Cardiac septum (tissue), 1 donor: ENCODE results near the gene SRP14. TPM values are rescaled to one million over a fixed set of nuclear protein-coding genes. Genes with fewer than 3 reads are reported as not detected.
"Not testable (repeated sequence)": the region's sequence is repeated elsewhere in the genome, so short reads cannot be mapped to it uniquely, and the experiment has no call there.

ENCODE experiments used
- DNase-seq: peaks from one replicate; pipeline ENCODE4 v3.0.0-alpha.2; 2020; ENCODE audit warnings: low spot score
- intact Hi-C: fragments of 100-400 bp; cut with DNase I; formaldehyde crosslinking; loops from one replicate; pipeline ENCODE4 v1.14.0; 2022
- total RNA-seq: library from RNA; stranded (reverse); fragmentation: NEBNext Ultra II Directional; extraction: Animal tissue kit (Norgen Biotek cat#: 25700); gene quantifications from one replicate; pipeline ENCODE4 v1.2.1, GENCODE V29; 2021
- donor health status: DM: no; HTN: no; CAD: no.

SRP14 gene
- total RNA-seq, 1 donor from 2014 or later = 168 TPM

- intact Hi-C loops = loop anchor here (10.0 kb wide), 1 partner anchor 253 kb away; the partner anchor contains the start of gene FSIP1
- no peak for DNase-seq
These were observed 725 bp downstream of the SRP14 start for GRCh38 chr15:40038275-40038637.

DNA sequence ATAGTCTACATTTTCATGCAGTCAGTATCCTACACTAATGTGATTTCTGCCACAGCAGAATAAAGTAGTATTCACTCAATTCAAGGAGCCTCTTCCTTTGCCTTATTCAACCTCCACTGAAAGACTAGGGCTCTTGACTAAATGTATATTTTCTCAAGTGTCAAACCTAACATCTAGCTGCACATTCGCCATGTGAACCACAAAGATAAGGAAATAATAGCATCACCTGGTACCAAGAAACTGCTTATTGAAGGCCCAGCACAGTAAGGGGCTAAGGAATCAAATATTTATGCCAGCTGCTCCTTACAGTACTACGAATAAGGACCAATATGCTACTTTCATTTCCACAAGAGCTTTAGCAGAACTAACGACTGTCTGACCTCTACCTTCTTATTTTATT lies 1.3 kb downstream of the SRP14 start:
- DNase-seq = no peak
- intact Hi-C loops = loop anchor here (10.0 kb wide), 1 partner anchor 253 kb away; the partner anchor contains the start of gene FSIP1

GRCh38 chr15:40035182-40035581 lies 3.8 kb downstream of the SRP14 start:
- intact Hi-C loops = loop anchor here (10.0 kb wide), 1 partner anchor 250 kb away; the partner anchor contains the start of gene FSIP1

DNA sequence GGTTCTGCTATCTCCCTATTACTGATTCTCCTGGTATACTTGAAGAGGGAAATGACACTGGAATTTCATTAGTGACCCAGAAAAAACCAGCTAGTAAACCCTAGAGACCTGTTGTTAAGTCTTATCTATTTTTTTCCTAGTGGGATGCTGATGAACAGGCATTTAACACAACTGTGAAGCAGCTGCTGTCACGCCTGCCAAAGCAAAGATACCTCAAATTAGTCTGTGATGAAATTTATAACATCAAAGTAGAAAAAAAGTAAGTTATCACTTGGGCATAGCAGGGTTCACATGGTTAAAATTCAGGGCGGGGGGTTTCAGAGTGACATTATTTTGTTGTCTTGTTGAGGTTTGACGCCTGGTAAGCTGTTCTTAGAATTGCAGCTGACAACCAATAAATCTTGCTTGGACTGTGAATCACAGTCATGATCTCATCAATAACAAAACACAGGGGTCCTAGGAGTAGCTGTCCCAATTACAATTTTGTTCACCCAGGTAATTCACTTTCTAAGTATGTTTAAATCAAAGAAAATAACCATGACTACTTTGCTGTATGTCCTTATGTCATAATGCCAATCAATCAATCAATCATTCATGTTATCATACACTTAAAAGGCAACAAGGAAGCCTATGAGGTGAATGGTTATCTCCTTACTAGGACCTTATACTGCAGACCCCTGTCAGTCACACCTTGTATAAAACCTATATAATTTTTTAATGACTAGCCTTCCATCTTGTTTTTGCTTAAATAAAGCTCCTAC lies 4.6 kb downstream of the SRP14 start:
- DNase-seq = no peak
- intact Hi-C loops = loop anchor here (10.0 kb wide), 1 partner anchor 250 kb away; the partner anchor contains the start of gene FSIP1

More at GRCh38 chr15:40035182-40035581, 3.8 kb downstream of the SRP14 start:
- DNase-seq = not testable (repeated sequence)

DNA sequence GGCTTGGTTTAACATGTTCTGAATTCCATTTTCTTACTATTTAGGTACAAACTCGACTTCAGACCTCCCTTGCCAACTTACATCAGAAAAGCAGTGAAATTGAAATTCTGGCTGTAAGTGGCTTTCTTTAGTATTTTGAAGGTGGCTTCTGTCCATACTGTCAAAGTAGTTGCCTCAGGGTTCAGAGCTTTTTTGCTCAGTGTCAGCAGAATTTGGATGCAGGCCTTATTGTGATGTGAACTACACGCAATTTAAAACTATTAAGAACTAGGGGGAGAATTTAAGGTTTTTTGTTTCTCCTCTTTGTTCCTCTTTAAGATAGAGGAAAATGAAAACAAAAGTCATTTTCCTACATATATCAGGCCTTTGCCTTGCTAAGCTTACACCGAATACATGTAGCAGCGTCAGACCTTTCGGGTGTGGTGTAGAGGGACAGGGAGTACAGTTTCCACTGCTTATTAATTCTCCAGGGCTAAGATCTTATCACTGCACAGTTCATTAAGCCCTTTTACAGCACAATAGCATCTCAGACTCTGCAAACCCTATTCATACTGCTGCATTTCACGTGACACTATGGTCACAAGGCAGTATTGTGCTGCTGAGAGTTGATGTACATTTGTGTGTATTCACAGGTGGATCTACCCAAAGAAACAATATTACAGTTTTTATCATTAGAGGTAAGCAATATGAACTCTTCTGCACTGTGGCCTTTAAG lies 6.7 kb downstream of the SRP14 start:
- DNase-seq = no peak
- intact Hi-C loops = loop anchor here (10.0 kb wide), 1 partner anchor 247 kb away; the partner anchor contains the start of gene FSIP1

DNA sequence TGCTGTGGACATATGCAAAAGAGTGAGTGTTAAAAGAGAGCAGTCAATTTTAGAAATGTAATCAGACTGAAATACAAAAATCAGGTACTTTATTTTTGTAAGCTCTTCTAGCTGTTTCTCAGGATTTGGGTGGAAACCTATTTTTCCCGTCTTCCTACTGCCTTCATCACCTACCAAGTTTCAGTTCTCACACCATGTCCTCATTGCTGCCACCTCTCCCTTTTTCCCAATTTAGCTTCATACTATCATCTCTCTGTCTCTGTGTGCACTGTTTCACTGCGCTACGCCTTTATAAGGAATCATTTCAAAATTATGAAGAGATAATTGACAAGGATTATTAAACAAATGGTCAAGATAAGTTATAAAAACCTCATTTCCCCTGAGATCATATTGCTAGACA lies 7.7 kb downstream of the SRP14 start:
- DNase-seq = no peak
- intact Hi-C loops = loop anchor here (10.0 kb wide), 1 partner anchor 246 kb away; the partner anchor contains the start of gene FSIP1

- intact Hi-C loops = loop anchor here (10.0 kb wide), 1 partner anchor 245 kb away; the partner anchor contains the start of gene FSIP1
- DNase-seq = no peak
These were observed 8.7 kb downstream of the SRP14 start for GRCh38 chr15:40029979-40030893.

GRCh38 chr15:40028853-40029252 lies 10.1 kb downstream of the SRP14 start:
- DNase-seq = no peak
- intact Hi-C loops = no loop called here

DNA sequence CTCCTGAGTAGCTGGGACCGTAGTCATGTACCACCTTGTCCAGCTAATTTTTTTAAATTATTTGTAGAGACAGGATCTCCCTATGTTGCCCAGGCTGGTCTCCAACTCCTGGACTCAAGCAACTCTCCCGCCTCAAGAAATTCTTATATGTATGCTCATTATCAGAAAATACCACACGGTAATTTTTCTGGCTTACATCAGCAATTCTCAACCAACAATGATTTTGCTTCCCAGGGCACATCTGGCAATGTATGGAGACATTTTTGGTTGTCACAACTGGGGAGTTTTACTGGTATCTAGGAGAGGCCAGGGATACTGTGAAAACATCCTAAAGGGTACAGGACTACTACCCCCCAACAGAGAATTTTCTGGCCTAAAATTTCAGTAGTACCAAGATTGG lies 10.8 kb downstream of the SRP14 start:
- intact Hi-C loops = no loop called here
- DNase-seq = no peak

GRCh38 chr15:40016224-40016865 lies 22.6 kb downstream of the SRP14 start:
- intact Hi-C loops = no loop called here

GRCh38 chr15:40014390-40014789 lies 24.6 kb downstream of the SRP14 start:
- intact Hi-C loops = no loop called here

More at GRCh38 chr15:40016224-40016865, 22.6 kb downstream of the SRP14 start:
- DNase-seq = no peak

DNA sequence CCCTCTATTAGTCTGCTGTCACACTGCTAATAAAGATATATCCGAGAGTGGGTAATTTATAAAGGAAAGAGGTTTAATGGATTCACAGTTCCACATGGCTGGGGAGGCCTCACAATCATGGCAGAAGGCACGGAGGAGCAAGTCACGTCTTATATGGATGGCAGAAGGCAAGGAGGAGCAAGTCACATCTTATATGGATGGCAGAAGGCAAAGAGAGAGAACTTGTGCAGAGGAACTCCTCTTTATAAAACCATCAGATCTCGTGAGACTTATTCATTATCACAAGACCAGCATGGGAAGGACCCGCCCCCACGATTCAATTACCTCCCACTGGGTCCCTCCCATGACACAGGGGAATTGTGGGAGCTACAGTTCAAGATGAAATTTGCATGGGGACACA lies 25.6 kb downstream of the SRP14 start:
- DNase-seq, intact Hi-C loops: not testable (repeated sequence)

More at GRCh38 chr15:40014390-40014789, 24.6 kb downstream of the SRP14 start:
- DNase-seq = no peak

GRCh38 chr15:40011303-40011702 lies 27.7 kb downstream of the SRP14 start:
- no peak for DNase-seq
- intact Hi-C loops = no loop called here

GRCh38 chr15:40010686-40011085 lies 28.3 kb downstream of the SRP14 start:
- intact Hi-C loops = no loop called here

DNA sequence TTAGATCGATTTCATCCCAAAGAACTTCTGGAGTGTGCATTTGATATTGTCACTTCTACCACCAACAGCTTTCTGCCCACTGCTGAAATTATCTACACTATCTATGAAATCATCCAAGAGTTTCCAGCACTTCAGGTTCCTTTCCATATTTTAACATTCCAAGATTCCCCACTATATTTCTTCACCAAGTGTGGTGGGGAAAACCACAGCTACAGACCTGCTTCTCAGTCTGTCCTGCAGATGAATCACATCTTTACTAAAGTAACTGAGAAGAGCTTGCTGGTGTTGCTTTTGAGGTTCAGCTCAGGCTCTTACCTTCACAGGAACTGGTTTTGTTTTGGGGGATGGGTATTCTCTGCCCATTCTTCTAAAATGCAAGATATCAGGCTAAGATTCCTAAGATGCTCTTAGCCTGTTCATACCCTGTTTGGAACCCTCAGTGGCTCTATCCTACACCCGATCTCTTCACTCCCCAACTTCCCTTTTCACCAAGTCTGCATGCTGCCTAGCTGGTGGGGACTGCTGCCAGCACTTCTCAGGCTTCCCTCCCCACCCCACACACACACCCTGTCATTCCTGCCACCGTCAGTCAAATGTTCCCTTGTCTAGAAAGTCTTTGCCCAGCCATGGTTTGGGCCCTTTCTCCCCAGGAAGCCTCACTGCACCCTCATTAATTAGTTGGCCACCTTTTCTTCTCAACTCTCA lies 30.8 kb downstream of the SRP14 start:
- DNase-seq = no peak
- intact Hi-C loops = no loop called here

More at GRCh38 chr15:40010686-40011085, 28.3 kb downstream of the SRP14 start:
- no peak for DNase-seq

- intact Hi-C loops = no loop called here
- DNase-seq = no peak
These were observed 32.3 kb downstream of the SRP14 start for GRCh38 chr15:40006646-40007045.

DNA sequence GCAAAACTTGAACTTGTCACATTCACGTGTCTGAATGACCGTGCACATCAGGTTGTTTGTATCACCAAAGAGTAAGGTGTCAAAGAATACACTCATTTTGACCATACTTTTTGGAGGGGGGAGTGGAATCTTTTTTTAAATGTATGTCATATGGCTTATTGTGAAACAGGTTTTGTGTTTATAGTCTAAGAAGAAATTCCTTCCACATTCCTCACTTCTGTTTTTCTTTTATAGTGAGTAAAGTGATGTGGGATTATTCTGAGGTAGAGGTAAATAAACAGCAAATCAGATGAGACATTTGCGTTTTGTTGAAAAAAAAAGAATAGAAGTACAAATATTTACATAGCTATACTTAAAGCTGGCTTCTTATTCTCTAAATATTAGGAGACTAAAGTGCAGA lies 33.0 kb downstream of the SRP14 start:
- no peak for DNase-seq
- intact Hi-C loops = no loop called here
